ENCODE results near the gene HPCAL1.
A peak's percentile ranks its signal among the peaks of the same experiment; 100 is the strongest.

The HPCAL1 gene

GRCh38 chr2:10372203-10372861 is 69.6 kb downstream of the HPCAL1 start:
- DNase-seq, result no peak

- no peak for DNase-seq
These were observed 70.1 kb downstream of the HPCAL1 start for GRCh38 chr2:10372862-10373240.

- no peak for DNase-seq
These were observed 71.2 kb downstream of the HPCAL1 start for GRCh38 chr2:10373931-10374330.

GRCh38 chr2:10374362-10374943 is 71.7 kb downstream of the HPCAL1 start:
- no peak for DNase-seq

GRCh38 chr2:10375570-10376281 is 73.0 kb downstream of the HPCAL1 start:
- peak; percentile 28 to 35 for DNase-seq

GRCh38 chr2:10377052-10377746 is 74.5 kb downstream of the HPCAL1 start:
- no peak for DNase-seq

- no peak for DNase-seq
These were observed 75.0 kb downstream of the HPCAL1 start for GRCh38 chr2:10377747-10378085.

- peak; percentile 16 to 19 for DNase-seq
These were observed 75.5 kb downstream of the HPCAL1 start for GRCh38 chr2:10378189-10378588.

GRCh38 chr2:10380048-10380926 is 77.6 kb downstream of the HPCAL1 start:
- no peak for DNase-seq

- DNase-seq, result no peak
These were observed 79.3 kb downstream of the HPCAL1 start for GRCh38 chr2:10381997-10382353.

GRCh38 chr2:10382354-10383061 is 79.8 kb downstream of the HPCAL1 start:
- no peak for DNase-seq

- DNase-seq, result no peak
These were observed 81.4 kb downstream of the HPCAL1 start for GRCh38 chr2:10383960-10384734.

GRCh38 chr2:10385501-10385900 is 82.8 kb downstream of the HPCAL1 start:
- no peak for DNase-seq

- DNase-seq, result no peak
These were observed 83.4 kb downstream of the HPCAL1 start for GRCh38 chr2:10385933-10386773.

- DNase-seq, result no peak
These were observed 84.3 kb downstream of the HPCAL1 start for GRCh38 chr2:10387033-10387432.

GRCh38 chr2:10388954-10389560 is 86.4 kb downstream of the HPCAL1 start:
- no peak for DNase-seq

- DNase-seq, result no peak
These were observed 86.9 kb downstream of the HPCAL1 start for GRCh38 chr2:10389573-10389972.

GRCh38 chr2:10390369-10390801 is 87.7 kb downstream of the HPCAL1 start:
- no peak for DNase-seq

GRCh38 chr2:10392100-10392499 is 89.4 kb downstream of the HPCAL1 start:
- DNase-seq, result no peak

GRCh38 chr2:10392548-10392947 is 89.8 kb downstream of the HPCAL1 start:
- no peak for DNase-seq

Measured in activated CD4-positive, alpha-beta T cell treated with anti-CD3 and anti-CD28 coated beads, Interleukin-2, amount 50 U/mL, for 4 hours (primary cell).